Heart left ventricle (tissue), 16 donors: Measurements from ENCODE around the gene RASGRP1. TPM values are rescaled to one million over a fixed set of nuclear protein-coding genes. Genes with fewer than 3 reads are reported as not detected.

Experiments used
- ATAC-seq, 4 donors: fragments of 200-7000 bp; cut with Tn5 transposase; one replicate each; pipeline ENCODE4 v1.9.1; 2020 to 2022; ENCODE audit warnings: moderate library complexity in 4 of 4, mild to moderate bottlenecking in 3 of 4, moderate number of reproducible peaks in 1 of 4
- DNase-seq, 5 donors: peaks; one replicate each; pipeline ENCODE4 v3.0.0-alpha.2; 2020
- H3K27ac ChIP-seq, 12 donors: fragments of 200-600 bp; sonication (generic) in 4 of 12; one replicate each; pipeline versions ENCODE4 v1.5.0 to v1.8.0; 2016 to 2022; ENCODE audit warnings: mild to moderate bottlenecking in 2 of 12
- H3K27me3 ChIP-seq, 9 donors: fragments of 200-600 bp; sonication (generic) in 2 of 9; one replicate each; pipeline versions ENCODE4 v1.5.1 to v1.8.0; 2016 to 2022; ENCODE audit warnings: mild to moderate bottlenecking in 3 of 9
- H3K36me3 ChIP-seq, 9 donors: fragments of 200-600 bp; sonication (generic) in 2 of 9; one replicate each; pipeline versions ENCODE4 v1.5.0 to v1.8.0; 2018 to 2022; ENCODE audit warnings: mild to moderate bottlenecking in 2 of 9
- H3K4me1 ChIP-seq, 12 donors: fragments of 200-600 bp; sonication (generic) in 4 of 12; one replicate each; pipeline versions ENCODE4 v1.5.0 to v1.8.0; 2016 to 2022; ENCODE audit warnings: mild to moderate bottlenecking in 3 of 12
- H3K4me3 ChIP-seq, 12 donors: fragments of 200-600 bp; sonication (generic) in 4 of 12; one replicate each; pipeline versions ENCODE4 v1.5.0 to v1.8.0; 2017 to 2022; ENCODE audit warnings: mild to moderate bottlenecking in 9 of 12, moderate library complexity in 4 of 12
- H3K9me3 ChIP-seq, 12 donors: fragments of 200-600 bp; sonication (generic) in 4 of 12; one replicate each; pipeline versions ENCODE4 v1.5.0 to v1.8.0; 2016 to 2022; ENCODE audit warnings: mild to moderate bottlenecking in 1 of 12
- POLR2A ChIP-seq, 2 donors: fragments of 450-650 bp; IDR thresholded peaks; one replicate each; pipeline ENCODE4 v1.6.1; 2017; ENCODE audit warnings: antibody characterized with exemption in 2 of 2, mild to moderate bottlenecking in 2 of 2, moderate library complexity in 2 of 2
- WGBS, 4 donors: extraction: QIAGEN DNeasy Blood & Tissue Kit in 2 of 4; methylation state at CpG; one replicate each; pipeline versions ENCODE4 v1.1.5 to v1.1.7; 2013 to 2018; 5-methylcytosine and 5-hydroxymethylcytosine counted together
- intact Hi-C, 10 donors: fragments of 100-400 bp; cut with DNase I; formaldehyde crosslinking; loops; one replicate each; pipeline versions ENCODE4 v1.11.1 to v1.14.2; 2022
- polyA plus RNA-seq, 2 donors: library from polyadenylated mRNA; stranded (reverse); fragments of 200-250 nt; gene quantifications; one replicate each; pipeline ENCODE4 v1.2.3, GENCODE V29; 2013
- total RNA-seq, 9 donors: library from RNA; depleted of rRNA in 2 of 9; stranded (reverse); fragments of >200 nt in 2 of 9; fragmentation: NEBNext Ultra II Directional in 3 of 9; extraction: Animal tissue kit (Norgen Biotek cat#: 25700) in 3 of 9; gene quantifications; one replicate each; pipeline versions ENCODE4 v1.1.0 to v1.2.4, GENCODE V29; 2016 to 2023
- TF ChIP-seq, protein P1 (sequence below), 12 donors: fragments of 200-600 bp; sonication (generic) in 4 of 12; IDR thresholded peaks; one replicate each; pipeline versions ENCODE4 v1.5.0 to v1.8.0; 2018 to 2022; ENCODE audit warnings: antibody characterized with exemption in 12 of 12, mild to moderate bottlenecking in 5 of 12
- donor health status: ischemic (EF 13 %, LVEDD 7.1; RV severe dilation, severe dysfunction).
- donor health status: healthy with polysubstance abuse.
- donor health status: DM: no; HTN: yes; CAD: no.
- donor health status: DM: no; HTN: no; CAD: no.
- donor health status: ischemic (EF 25% LVEDD 6.9; RV normal size, moderate dysfunction).
- donor health status: ischemic (EF 25% LVEDD 5.7; RV mildly dilated, moderate dysfunction).
- donor health status: healthy.
- donor health status: DM: yes; HTN: yes; CAD: no.
- donor health status: ischemic (EF 35%, LVEDD 5.7; RV mildly dilated, moderate dysfunction).
- donor health status: nonischemic (EF 11% LVEDD 7.7; RV severe dilation, severe dysfunction).
- donor health status: DM: yes; HTN: yes; CAD: no.
- donor health status: PGD.
- donor health status: ischemic (EF 29% LVEDD 5.4; RV normal size, mild dysfunction).
- donor health status: nonischemic (EF 23%, LVEDD 6.1; RV moderate dilation, normal function).

The RASGRP1 gene
- total and polyA plus RNA-seq, 11 donors = 0.03 to 5.5 (median 0.54) TPM; not detected in 1

DNA sequence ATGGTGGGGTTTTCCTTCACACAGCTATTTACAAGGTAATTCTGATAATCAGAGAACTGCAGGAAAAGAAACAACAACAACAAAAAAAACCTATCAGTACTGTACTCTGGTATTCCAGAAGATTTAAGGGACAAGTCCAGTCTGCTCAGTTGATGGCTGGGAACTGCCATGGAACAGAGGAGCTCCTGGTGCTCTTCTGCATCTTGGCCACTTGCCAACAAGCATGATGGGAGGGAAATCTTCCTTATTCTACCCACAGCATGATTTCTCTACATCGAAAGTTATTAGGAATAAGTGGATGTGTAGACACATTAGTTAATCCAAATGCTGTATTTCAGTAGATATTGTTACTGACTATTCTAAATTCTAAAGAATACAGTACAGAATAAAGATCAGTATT lies 51.7 kb downstream of the RASGRP1 start:
- ATAC-seq = no peak
- TF ChIP-seq POLR2A (IDR thresholded peaks at IDR 0.05) = no peak
- TF ChIP-seq, protein P1, sequence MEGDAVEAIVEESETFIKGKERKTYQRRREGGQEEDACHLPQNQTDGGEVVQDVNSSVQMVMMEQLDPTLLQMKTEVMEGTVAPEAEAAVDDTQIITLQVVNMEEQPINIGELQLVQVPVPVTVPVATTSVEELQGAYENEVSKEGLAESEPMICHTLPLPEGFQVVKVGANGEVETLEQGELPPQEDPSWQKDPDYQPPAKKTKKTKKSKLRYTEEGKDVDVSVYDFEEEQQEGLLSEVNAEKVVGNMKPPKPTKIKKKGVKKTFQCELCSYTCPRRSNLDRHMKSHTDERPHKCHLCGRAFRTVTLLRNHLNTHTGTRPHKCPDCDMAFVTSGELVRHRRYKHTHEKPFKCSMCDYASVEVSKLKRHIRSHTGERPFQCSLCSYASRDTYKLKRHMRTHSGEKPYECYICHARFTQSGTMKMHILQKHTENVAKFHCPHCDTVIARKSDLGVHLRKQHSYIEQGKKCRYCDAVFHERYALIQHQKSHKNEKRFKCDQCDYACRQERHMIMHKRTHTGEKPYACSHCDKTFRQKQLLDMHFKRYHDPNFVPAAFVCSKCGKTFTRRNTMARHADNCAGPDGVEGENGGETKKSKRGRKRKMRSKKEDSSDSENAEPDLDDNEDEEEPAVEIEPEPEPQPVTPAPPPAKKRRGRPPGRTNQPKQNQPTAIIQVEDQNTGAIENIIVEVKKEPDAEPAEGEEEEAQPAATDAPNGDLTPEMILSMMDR (IDR thresholded peaks at IDR 0.05) = no peak
- Histone ChIP-seq H3K27ac (no peak overlapping the region), H3K9me3 (no peaks in the 10 kb centered on the region), H3K36me3 (peaks cover 0 to 15% (median 0%) of the 10 kb centered on the region in 9 donors), H3K4me1 (no peaks in the 10 kb centered on the region), H3K27me3 (peaks cover 0 to 14% (median 0%) of the 10 kb centered on the region in 9 donors), H3K4me3 (no peak overlapping the region)
- intact Hi-C loops = no loop called here
- DNase-seq = no peak
- 75 to 94% (median 90%) methylated on average over 1 of the region's 1 CpG for WGBS, 4 donors

GRCh38 chr15:38509152-38509551 lies 55.5 kb downstream of the RASGRP1 start:
- WGBS, 4 donors = 92 to 100% (median 94%) methylated on average over 4 of the region's 4 CpGs
- ATAC-seq (no peak), DNase-seq (no peak)
- H3K4me1 ChIP-seq = no peaks in the 10 kb centered on the region
- peaks cover 0 to 12% (median 0%) of the 10 kb centered on the region in 9 donors for H3K27me3 ChIP-seq
- TF ChIP-seq, protein P1 (IDR thresholded peaks at IDR 0.05) = no peak
- no peak for TF ChIP-seq POLR2A (IDR thresholded peaks at IDR 0.05)
- intact Hi-C loops = no loop called here
- no peak overlapping the region for H3K27ac ChIP-seq
- no peak overlapping the region for H3K4me3 ChIP-seq
- H3K9me3 ChIP-seq = no peaks in the 10 kb centered on the region
- peaks cover 0 to 28% (median 0%) of the 10 kb centered on the region in 9 donors for H3K36me3 ChIP-seq

DNA sequence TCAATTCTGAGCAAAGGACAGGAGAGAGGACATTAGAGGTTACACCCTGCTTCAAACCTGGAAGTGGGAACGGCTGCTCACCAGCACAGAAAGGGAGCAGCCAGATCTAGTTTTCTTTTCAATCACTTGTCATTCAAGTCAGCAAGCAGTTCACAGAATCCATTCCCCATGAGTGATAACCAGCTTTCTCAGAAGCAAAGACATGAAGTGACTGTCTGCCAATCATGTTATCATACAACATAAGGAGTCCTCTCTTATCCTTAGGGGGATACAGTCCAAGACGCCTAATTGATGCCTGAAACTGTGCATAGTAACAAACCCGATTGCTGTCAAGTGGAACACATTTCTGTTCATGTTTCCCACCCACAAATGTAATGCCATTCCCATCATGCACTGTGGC lies 56.0 kb downstream of the RASGRP1 start:
- Histone ChIP-seq H3K27ac (no peak overlapping the region), H3K36me3 (peaks cover 0 to 29% (median 0%) of the 10 kb centered on the region in 9 donors), H3K4me3 (no peak overlapping the region), H3K9me3 (no peaks in the 10 kb centered on the region), H3K27me3 (peaks cover 0 to 8% (median 0%) of the 10 kb centered on the region in 9 donors), H3K4me1 (no peaks in the 10 kb centered on the region)
- ATAC-seq (no peak), DNase-seq (no peak)
- intact Hi-C loops = no loop called here
- WGBS, 4 donors = 49 to 60% (median 53%) methylated on average over 3 of the region's 3 CpGs
- TF ChIP-seq POLR2A (IDR thresholded peaks at IDR 0.05) = no peak
- TF ChIP-seq, protein P1 (IDR thresholded peaks at IDR 0.05) = no peak

DNA sequence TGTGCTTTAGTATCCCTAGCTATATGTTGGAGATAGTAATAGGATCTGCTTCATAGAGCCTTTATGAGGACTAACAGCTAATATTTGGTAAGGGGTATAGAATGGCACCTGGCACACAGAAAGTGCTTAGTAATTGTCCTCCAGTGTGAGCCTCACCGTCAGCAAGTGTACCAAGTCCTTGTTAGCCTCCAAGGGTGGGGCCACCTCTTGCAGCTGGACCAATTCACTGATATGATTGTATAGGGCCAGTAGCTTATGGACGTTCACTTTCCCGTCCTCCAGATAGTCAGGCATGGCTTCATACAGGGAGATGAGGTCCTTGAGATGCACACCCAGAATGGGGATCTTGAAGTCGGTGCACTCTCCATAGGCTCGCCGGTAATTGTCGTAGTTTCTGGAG lies 57.0 kb downstream of the RASGRP1 start:
- intact Hi-C loops = no loop called here
- WGBS, 4 donors = 85 to 94% (median 89%) methylated on average over 7 of the region's 7 CpGs
- no peak overlapping the region for H3K4me3 ChIP-seq
- ATAC-seq = no peak
- peaks cover 0 to 4% (median 0%) of the 10 kb centered on the region in 9 donors for H3K27me3 ChIP-seq
- no peak for DNase-seq
- no peaks in the 10 kb centered on the region for H3K4me1 ChIP-seq
- peaks cover 0 to 30% (median 0%) of the 10 kb centered on the region in 9 donors for H3K36me3 ChIP-seq
- TF ChIP-seq POLR2A (IDR thresholded peaks at IDR 0.05) = no peak
- TF ChIP-seq, protein P1 (IDR thresholded peaks at IDR 0.05) = no peak
- H3K9me3 ChIP-seq = no peaks in the 10 kb centered on the region
- H3K27ac ChIP-seq = no peak overlapping the region
